ENCODE data around the gene DIP2C.

- TF ChIP-seq CTCF (IDR thresholded peaks at IDR 0.05) (no peak), POLR2AphosphoS5 (IDR thresholded peaks at IDR 0.05) (no peak)
These were observed 53.3 kb downstream of the DIP2C start for GRCh38 chr10:636016-636730.

All from stomach (tissue), 4 donors.